Activated CD8-positive, alpha-beta memory T cell treated with anti-CD3 and anti-CD28 coated beads, Interleukin-2, amount 10 ng/mL, durations not matched to agents 7 days and 5 days (primary cell): ENCODE data around the gene EHMT2. TPM values are rescaled to one million over a fixed set of nuclear protein-coding genes. Genes with fewer than 3 reads are reported as not detected.
A peak's percentile ranks its signal among the peaks of the same experiment; 100 is the strongest.
"Not testable (repeated sequence)": the region's sequence is repeated elsewhere in the genome, so short reads cannot be mapped to it uniquely, and the experiment has no call there.

Source experiments
- ATAC-seq: fragments of 150-1000 bp; cut with Tn5 transposase; one replicate; pipeline ENCODE4 v1.10.0; 2021; ENCODE audit warnings: moderate library complexity
- CTCF ChIA-PET: fragments of 350-600 bp; sonication (Branson Sonifier 250); formaldehyde crosslinking; loops from one replicate; lab custom pipeline; 2021; ENCODE audit warnings: antibody characterized with exemption; lab: Charles Lee
- DNase-seq: peaks from one replicate; pipeline ENCODE4 v3.0.0-alpha.2; 2020
- H3K27ac Mint-ChIP-seq: one replicate; pipeline ENCODE4 v1.8.0; 2021; ENCODE audit warnings: mild to moderate bottlenecking, mixed read lengths
- H3K27me3 Mint-ChIP-seq: one replicate; pipeline ENCODE4 v1.8.0; 2021; ENCODE audit warnings: mixed read lengths
- H3K36me3 Mint-ChIP-seq: one replicate; pipeline ENCODE4 v1.8.0; 2021; ENCODE audit warnings: mild to moderate bottlenecking, mixed read lengths
- H3K4me1 Mint-ChIP-seq: one replicate; pipeline ENCODE4 v1.8.0; 2021; ENCODE audit warnings: mixed read lengths
- H3K4me3 Mint-ChIP-seq: one replicate; pipeline ENCODE4 v1.8.0; 2021; ENCODE audit warnings: mild to moderate bottlenecking, moderate library complexity, mixed read lengths
- H3K9me3 Mint-ChIP-seq: one replicate; pipeline ENCODE4 v1.8.0; 2022; ENCODE audit warnings: low read depth, mixed read lengths
- total RNA-seq, 2 experiments: library from RNA; stranded (reverse); gene quantifications; one replicate each; pipeline ENCODE4 v1.2.3, GENCODE V29; 2021

The EHMT2 gene
- total RNA-seq, 2 experiments from 2014 or later: 78.7 to 79.0 TPM

- Mint-ChIP-seq H3K4me3 (no peak overlapping the region), H3K27ac (no peak overlapping the region), H3K36me3 (no peaks in the 10 kb centered on the region), H3K9me3 (no peaks in the 10 kb centered on the region), H3K4me1 (peaks cover 7% of the 10 kb centered on the region), H3K27me3 (no peaks in the 10 kb centered on the region)
- ATAC-seq (no peak), DNase-seq (no peak)
- CTCF ChIA-PET: no interaction called here
Observed at GRCh38 chr6:31869343-31869742, 28.2 kb downstream of the EHMT2 start.

- H3K36me3 Mint-ChIP-seq, H3K4me3 Mint-ChIP-seq, H3K27ac Mint-ChIP-seq, ATAC-seq, H3K4me1 Mint-ChIP-seq, H3K27me3 Mint-ChIP-seq, DNase-seq, H3K9me3 Mint-ChIP-seq: not testable (repeated sequence)
- CTCF ChIA-PET: interaction anchor here (0.7 to 1.0 kb wide), 2 partner anchors 25 to 38 kb away, joined by 3 to 4 read pairs; no protein-coding TSS in a partner anchor
Observed at GRCh38 chr6:31868658-31868971, 28.9 kb downstream of the EHMT2 start.

- DNase-seq (no peak), ATAC-seq (no peak)
- Mint-ChIP-seq H3K9me3 (no peaks in the 10 kb centered on the region), H3K27me3 (no peaks in the 10 kb centered on the region), H3K36me3 (no peaks in the 10 kb centered on the region), H3K27ac (no peak overlapping the region), H3K4me1 (peaks cover 22% of the 10 kb centered on the region), H3K4me3 (no peak overlapping the region)
- CTCF ChIA-PET: interaction anchor here (1.3 kb wide), 1 partner anchor 23 kb away, joined by 3 read pairs; no protein-coding TSS in a partner anchor
Observed at GRCh38 chr6:31865205-31866118, 32.0 kb downstream of the EHMT2 start.

GRCh38 chr6:31864818-31865204, 32.7 kb downstream of the EHMT2 start:
- Mint-ChIP-seq H3K4me3 (no peak overlapping the region), H3K27me3 (no peaks in the 10 kb centered on the region), H3K4me1 (peaks cover 22% of the 10 kb centered on the region), H3K9me3 (no peaks in the 10 kb centered on the region), H3K27ac (no peak overlapping the region), H3K36me3 (no peaks in the 10 kb centered on the region)
- no peak for DNase-seq
- CTCF ChIA-PET: interaction anchor here (1.1 to 1.3 kb wide), 4 partner anchors 24 to 313 kb away, joined by 3 to 5 read pairs (median 4); partner anchors contain the start of gene EHMT2
- no peak for ATAC-seq

GRCh38 chr6:31864123-31864562, 33.4 kb downstream of the EHMT2 start:
- not testable (repeated sequence) for H3K9me3 Mint-ChIP-seq, H3K36me3 Mint-ChIP-seq, H3K27me3 Mint-ChIP-seq, ATAC-seq, DNase-seq
- Mint-ChIP-seq H3K4me1 (peaks cover 22% of the 10 kb centered on the region), H3K27ac (peak overlapping the region; percentile 90), H3K4me3 (peak overlapping the region; percentile 93)
- CTCF ChIA-PET: interaction anchor here (0.7 to 2.8 kb wide), 10 partner anchors 12 to 313 kb away, joined by 3 to 8 read pairs (median 4); partner anchors contain the start of genes EHMT2 and LY6G5C

- peaks cover 3% of the 10 kb centered on the region for H3K36me3 Mint-ChIP-seq
- H3K4me3 Mint-ChIP-seq: peak within 1 kb of the TSS; percentile 93
- H3K27me3 Mint-ChIP-seq: no peaks in the 10 kb centered on the region
- ATAC-seq: peak; percentile 92
- peak; percentile 100 for DNase-seq
- CTCF ChIA-PET: interaction anchor here (0.6 to 2.8 kb wide), 12 partner anchors 10 to 266 kb away, joined by 3 to 10 read pairs (median 3); partner anchors contain the start of gene EHMT2
- H3K4me1 Mint-ChIP-seq: peaks cover 22% of the 10 kb centered on the region
- peak within 1 kb of the TSS; percentile 90 for H3K27ac Mint-ChIP-seq
- H3K9me3 Mint-ChIP-seq: no peaks in the 10 kb centered on the region
Observed at GRCh38 chr6:31862344-31863235, 34.9 kb downstream of the EHMT2 start, which contains the start of gene NEU1. Gene NEU1 (minus strand): TSS chr6:31862821. CDS start chr6:31862776, 45 bp downstream.

GRCh38 chr6:31861919-31862343, 35.6 kb downstream of the EHMT2 start:
- peaks cover 3% of the 10 kb centered on the region for H3K36me3 Mint-ChIP-seq
- no peaks in the 10 kb centered on the region for H3K9me3 Mint-ChIP-seq
- no peak for DNase-seq
- H3K4me3 Mint-ChIP-seq: peak overlapping the region; percentile 93
- H3K27me3 Mint-ChIP-seq: no peaks in the 10 kb centered on the region
- ATAC-seq: no peak
- CTCF ChIA-PET: interaction anchor here (1.2 to 2.8 kb wide), 6 partner anchors 9 to 205 kb away, joined by 3 to 10 read pairs (median 6); partner anchors contain the start of gene EHMT2
- peak overlapping the region; percentile 90 for H3K27ac Mint-ChIP-seq
- H3K4me1 Mint-ChIP-seq: peaks cover 22% of the 10 kb centered on the region

- H3K9me3 Mint-ChIP-seq: no peaks in the 10 kb centered on the region
- peaks cover 3% of the 10 kb centered on the region for H3K36me3 Mint-ChIP-seq
- H3K27ac Mint-ChIP-seq: no peak overlapping the region
- DNase-seq (no peak), ATAC-seq (no peak)
- H3K4me1 Mint-ChIP-seq: peaks cover 22% of the 10 kb centered on the region
- CTCF ChIA-PET: no interaction called here
- H3K4me3 Mint-ChIP-seq: peak overlapping the region; percentile 93
- no peaks in the 10 kb centered on the region for H3K27me3 Mint-ChIP-seq
Observed at GRCh38 chr6:31861150-31861549, 36.3 kb downstream of the EHMT2 start.

- no peak overlapping the region for H3K27ac Mint-ChIP-seq
- H3K4me1 Mint-ChIP-seq: peaks cover 22% of the 10 kb centered on the region
- ATAC-seq: no peak
- H3K4me3 Mint-ChIP-seq: no peak overlapping the region
- H3K9me3 Mint-ChIP-seq: no peaks in the 10 kb centered on the region
- no peak for DNase-seq
- peaks cover 3% of the 10 kb centered on the region for H3K36me3 Mint-ChIP-seq
- no peaks in the 10 kb centered on the region for H3K27me3 Mint-ChIP-seq
- CTCF ChIA-PET: interaction anchor here (1.4 kb wide), 1 partner anchor 29 kb away, joined by 3 read pairs; no protein-coding TSS in a partner anchor
Observed at GRCh38 chr6:31860349-31860748, 37.1 kb downstream of the EHMT2 start.

GRCh38 chr6:31859923-31860322, 37.6 kb downstream of the EHMT2 start:
- H3K9me3 Mint-ChIP-seq: no peaks in the 10 kb centered on the region
- no peak overlapping the region for H3K4me3 Mint-ChIP-seq
- CTCF ChIA-PET: interaction anchor here (1.4 kb wide), 1 partner anchor 29 kb away, joined by 3 read pairs; no protein-coding TSS in a partner anchor

GRCh38 chr6:31858707-31859106, 38.8 kb downstream of the EHMT2 start:
- peaks cover 3% of the 10 kb centered on the region for H3K36me3 Mint-ChIP-seq
- ATAC-seq (no peak), DNase-seq (no peak)
- no peak overlapping the region for H3K27ac Mint-ChIP-seq
- H3K4me3 Mint-ChIP-seq: no peak overlapping the region
- H3K9me3 Mint-ChIP-seq: no peaks in the 10 kb centered on the region
- peaks cover 17% of the 10 kb centered on the region for H3K4me1 Mint-ChIP-seq
- CTCF ChIA-PET: no interaction called here
- H3K27me3 Mint-ChIP-seq: no peaks in the 10 kb centered on the region

More at GRCh38 chr6:31859923-31860322, 37.6 kb downstream of the EHMT2 start:
- ATAC-seq (no peak), DNase-seq (no peak)
- Mint-ChIP-seq H3K27ac (no peak overlapping the region), H3K4me1 (peaks cover 19% of the 10 kb centered on the region), H3K36me3 (peaks cover 3% of the 10 kb centered on the region), H3K27me3 (no peaks in the 10 kb centered on the region)

GRCh38 chr6:31857774-31858173, 39.7 kb downstream of the EHMT2 start:
- H3K27ac Mint-ChIP-seq, H3K4me3 Mint-ChIP-seq, H3K9me3 Mint-ChIP-seq, H3K27me3 Mint-ChIP-seq, DNase-seq, H3K36me3 Mint-ChIP-seq, ATAC-seq: not testable (repeated sequence)
- CTCF ChIA-PET: interaction anchor here (1.5 kb wide), 1 partner anchor 13 kb away, joined by 3 read pairs; no protein-coding TSS in a partner anchor
- H3K4me1 Mint-ChIP-seq: peaks cover 16% of the 10 kb centered on the region
